Measurements from ENCODE around the gene ARSH. TPM values are rescaled to one million over a fixed set of nuclear protein-coding genes. Genes with fewer than 3 reads are reported as not detected.

Gene ARSH
- total and polyA plus RNA-seq, 10 of the 15 experiments (the other 5 are each of a cell fraction or from before 2014, with no cell fraction given), result 0.12 TPM; not detected in 9

- BruUV-seq (replicated peaks), result no TSS peak
- Histone ChIP-seq H3K4me3 (no peak overlapping the region), H4K20me1 (ENCODE audit: control insufficient read depth, insufficient read depth) (no peaks in the 10 kb centered on the region), H3K4me2 (ENCODE audit: control insufficient read depth, insufficient read depth) (no peak overlapping the region), H3K27me3 (replicated peaks in 1 of 2; ENCODE audit: control insufficient read depth in 2 of 2, insufficient read depth in 2 of 2, low read length in 1 of 2) (no peaks in the 10 kb centered on the region), H3K9me3 (replicated peaks; ENCODE audit: control insufficient read depth, insufficient read depth, low read length) (no peaks in the 10 kb centered on the region), H3K4me1 (ENCODE audit: control insufficient read depth, insufficient read depth, low read length) (no peaks in the 10 kb centered on the region), H2AFZ (ENCODE audit: control insufficient read depth, low read depth, low read length) (no peak overlapping the region), H3K36me3 (ENCODE audit: control insufficient read depth in 2 of 2, insufficient read depth in 2 of 2, low read length in 1 of 2) (no peaks in the 10 kb centered on the region), H3K79me2 (ENCODE audit: control insufficient read depth, insufficient read depth, low read length) (no peaks in the 10 kb centered on the region), H3K27ac (ENCODE audit: control insufficient read depth, insufficient read depth) (no peak overlapping the region), H3K9ac (ENCODE audit: control insufficient read depth, insufficient read depth, low read length) (no peak overlapping the region)
- WGBS (ENCODE audit: insufficient coverage, insufficient replicate concordance, low lambda C conversion rate, missing lambda C conversion rate), result 48% methylated on average over 8 of the region's 8 CpGs
- CTCF ChIA-PET, result interaction anchor here (0.5 kb wide), 1 partner anchor 19 kb away, joined by 3 read pairs; no protein-coding TSS in a partner anchor
- DNase-seq (ENCODE audit: low read depth, low spot score) (no peak), ATAC-seq (no peak), FAIRE-seq (no peak)
- in situ Hi-C loops (cut with MboI), result no loop called here
- SMC1A ChIA-PET (ENCODE audit: uncharacterized antibody, unreplicated experiment), result interaction anchor here (1.0 kb wide), 1 partner anchor 38 kb away, joined by 4 read pairs; no protein-coding TSS in a partner anchor
- TF ChIP-seq NFXL1 (IDR thresholded peaks at IDR 0.05; ENCODE audit: borderline replicate concordance), result no peak
- TF ChIP-seq CREB1 (IDR thresholded peaks at IDR 0.05; ENCODE audit: low read depth), result no peak
- TF ChIP-seq TCF7 (IDR thresholded peaks at IDR 0.05; ENCODE audit: borderline replicate concordance), result no peak
- TF ChIP-seq TARDBP (IDR thresholded peaks at IDR 0.05; ENCODE audit: borderline replicate concordance), result no peak
- no peak for TF ChIP-seq MTA2 (IDR thresholded peaks at IDR 0.05; ENCODE audit: low read depth)
- no peak for TF ChIP-seq SRF (IDR thresholded peaks at IDR 0.05; ENCODE audit: low read depth in 2 of 2, low read length in 2 of 2)
- no peak for TF ChIP-seq BCL11A (IDR thresholded peaks at IDR 0.05; ENCODE audit: low read depth, low read length)
- no peak for TF ChIP-seq DPF2 (IDR thresholded peaks at IDR 0.05)
- TF ChIP-seq FOXK2 (IDR thresholded peaks at IDR 0.05), result no peak
- POLR2A ChIA-PET, result no interaction called here
- RAD21 ChIA-PET (ENCODE audit: unreplicated experiment), result no interaction called here
- intact Hi-C loops (cut with micrococcal nuclease; ENCODE audit: unreplicated experiment), result no loop called here
Measured at GRCh38 chrX:3024176-3024575, 17.8 kb downstream of the ARSH start.

DNA sequence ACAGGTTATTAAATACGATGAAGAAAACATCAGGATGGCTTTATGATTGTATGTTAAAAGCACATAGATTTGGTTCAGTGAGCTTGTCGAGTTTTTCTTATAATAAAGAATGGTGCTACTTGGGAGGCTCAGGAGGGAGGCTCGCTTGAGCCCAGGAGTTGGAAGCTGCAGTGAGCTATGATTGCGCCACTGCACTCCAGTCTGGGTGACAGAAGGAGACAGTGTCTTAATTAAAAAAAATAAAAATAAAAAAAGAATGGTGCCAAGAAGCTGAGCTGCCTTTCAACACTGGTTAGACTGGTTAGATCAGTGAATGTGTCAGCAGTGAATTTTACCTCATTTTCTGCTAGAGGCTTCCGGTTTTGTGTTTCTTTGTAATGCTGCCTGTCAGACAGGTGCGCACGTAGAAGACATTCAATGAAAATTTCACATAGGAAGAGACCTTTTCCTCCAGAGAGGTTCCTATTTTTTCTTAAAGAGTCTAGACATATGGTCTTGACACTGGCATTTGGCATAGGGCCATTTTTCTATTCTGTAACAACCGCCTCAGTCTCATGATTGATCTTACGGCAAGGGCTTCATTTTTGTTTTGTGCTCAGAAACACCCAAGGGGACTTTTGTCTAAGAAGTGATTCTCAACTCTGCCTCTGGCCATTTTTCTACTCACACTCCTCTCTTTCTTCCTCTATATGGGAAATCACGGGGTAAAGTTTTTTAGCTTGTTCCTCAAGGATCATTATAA is 19.9 kb downstream of the ARSH start:
- Histone ChIP-seq H3K27ac (ENCODE audit: control insufficient read depth, insufficient read depth) (no peak overlapping the region), H3K4me1 (ENCODE audit: control insufficient read depth, insufficient read depth, low read length) (no peaks in the 10 kb centered on the region), H3K9ac (ENCODE audit: control insufficient read depth, insufficient read depth, low read length) (no peak overlapping the region), H2AFZ (ENCODE audit: control insufficient read depth, low read depth, low read length) (no peak overlapping the region), H3K4me3 (no peak overlapping the region), H3K27me3 (replicated peaks in 1 of 2; ENCODE audit: control insufficient read depth in 2 of 2, insufficient read depth in 2 of 2, low read length in 1 of 2) (no peaks in the 10 kb centered on the region), H4K20me1 (ENCODE audit: control insufficient read depth, insufficient read depth) (no peaks in the 10 kb centered on the region), H3K4me2 (ENCODE audit: control insufficient read depth, insufficient read depth) (no peak overlapping the region), H3K9me3 (replicated peaks; ENCODE audit: control insufficient read depth, insufficient read depth, low read length) (no peaks in the 10 kb centered on the region), H3K36me3 (ENCODE audit: control insufficient read depth in 2 of 2, insufficient read depth in 2 of 2, low read length in 1 of 2) (no peaks in the 10 kb centered on the region), H3K79me2 (ENCODE audit: control insufficient read depth, insufficient read depth, low read length) (no peaks in the 10 kb centered on the region)
- intact Hi-C loops (cut with micrococcal nuclease; ENCODE audit: unreplicated experiment), result no loop called here
- in situ Hi-C loops (cut with MboI), result loop anchor here (25.0 kb wide), 1 partner anchor 786 kb away; no protein-coding TSS in a partner anchor
- RAD21 ChIA-PET (ENCODE audit: unreplicated experiment), result no interaction called here
- CTCF ChIA-PET, result no interaction called here
- POLR2A ChIA-PET, result no interaction called here
- FAIRE-seq (no peak), DNase-seq (ENCODE audit: low read depth, low spot score) (no peak), ATAC-seq (no peak)
- SMC1A ChIA-PET (ENCODE audit: uncharacterized antibody, unreplicated experiment), result no interaction called here
- 42% methylated on average over 10 of the region's 10 CpGs for WGBS (ENCODE audit: insufficient coverage, insufficient replicate concordance, low lambda C conversion rate, missing lambda C conversion rate)
- BruUV-seq (replicated peaks), result no TSS peak
- TF ChIP-seq, protein P1, sequence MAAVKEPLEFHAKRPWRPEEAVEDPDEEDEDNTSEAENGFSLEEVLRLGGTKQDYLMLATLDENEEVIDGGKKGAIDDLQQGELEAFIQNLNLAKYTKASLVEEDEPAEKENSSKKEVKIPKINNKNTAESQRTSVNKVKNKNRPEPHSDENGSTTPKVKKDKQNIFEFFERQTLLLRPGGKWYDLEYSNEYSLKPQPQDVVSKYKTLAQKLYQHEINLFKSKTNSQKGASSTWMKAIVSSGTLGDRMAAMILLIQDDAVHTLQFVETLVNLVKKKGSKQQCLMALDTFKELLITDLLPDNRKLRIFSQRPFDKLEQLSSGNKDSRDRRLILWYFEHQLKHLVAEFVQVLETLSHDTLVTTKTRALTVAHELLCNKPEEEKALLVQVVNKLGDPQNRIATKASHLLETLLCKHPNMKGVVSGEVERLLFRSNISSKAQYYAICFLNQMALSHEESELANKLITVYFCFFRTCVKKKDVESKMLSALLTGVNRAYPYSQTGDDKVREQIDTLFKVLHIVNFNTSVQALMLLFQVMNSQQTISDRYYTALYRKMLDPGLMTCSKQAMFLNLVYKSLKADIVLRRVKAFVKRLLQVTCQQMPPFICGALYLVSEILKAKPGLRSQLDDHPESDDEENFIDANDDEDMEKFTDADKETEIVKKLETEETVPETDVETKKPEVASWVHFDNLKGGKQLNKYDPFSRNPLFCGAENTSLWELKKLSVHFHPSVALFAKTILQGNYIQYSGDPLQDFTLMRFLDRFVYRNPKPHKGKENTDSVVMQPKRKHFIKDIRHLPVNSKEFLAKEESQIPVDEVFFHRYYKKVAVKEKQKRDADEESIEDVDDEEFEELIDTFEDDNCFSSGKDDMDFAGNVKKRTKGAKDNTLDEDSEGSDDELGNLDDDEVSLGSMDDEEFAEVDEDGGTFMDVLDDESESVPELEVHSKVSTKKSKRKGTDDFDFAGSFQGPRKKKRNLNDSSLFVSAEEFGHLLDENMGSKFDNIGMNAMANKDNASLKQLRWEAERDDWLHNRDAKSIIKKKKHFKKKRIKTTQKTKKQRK (IDR thresholded peaks at IDR 0.05; ENCODE audit: low read depth, low read length), result no peak
- TF ChIP-seq MYC (IDR thresholded peaks at IDR 0.05; ENCODE audit: insufficient read depth, insufficient read length, insufficient replicate concordance, low read length, severe bottlenecking) (no peak), IRF4 (IDR thresholded peaks at IDR 0.05; ENCODE audit: low read depth, low read length) (no peak), KAT2A (conservative IDR thresholded peaks at IDR 0.05; ENCODE audit: control insufficient read depth, low read depth, low read length) (no peak), FOXM1 (IDR thresholded peaks at IDR 0.05; ENCODE audit: low read depth, low read length) (no peak), NR2C1 (IDR thresholded peaks at IDR 0.05) (no peak), MEF2B (IDR thresholded peaks at IDR 0.05; ENCODE audit: partially characterized antibody, poor library complexity, severe bottlenecking) (no peak), ZNF384 (IDR thresholded peaks at IDR 0.05; ENCODE audit: borderline replicate concordance, low read depth, low read length) (no peak)
